Frontal cortex (tissue), 4 donors: ENCODE measurements around the gene LDB3. TPM values are rescaled to one million over a fixed set of nuclear protein-coding genes. Genes with fewer than 3 reads are reported as not detected.
A peak's percentile ranks its signal among the peaks of the same experiment; 100 is the strongest.
"Not testable (repeated sequence)": the region's sequence is repeated elsewhere in the genome, so short reads cannot be mapped to it uniquely, and the experiment has no call there.

Experiments used
- DNase-seq, 2 donors: peaks; one replicate each; pipeline ENCODE4 v3.0.0; 2012; ENCODE audit warnings: low spot score in 2 of 2
- FAIRE-seq: peaks from 2 replicates; lab custom pipeline; 2012; peaks lifted over from hg19 to GRCh38; lab: Jason Lieb, UNC
- total RNA-seq: library from RNA; depleted of rRNA; stranded (reverse); fragments of >200 nt; gene quantifications from one replicate; pipeline ENCODE4 v1.2.3, GENCODE V29; 2014
- donor health status: control.
- donor health status: control.
- donor health status: control.

LDB3 gene
- under 0.01 TPM for total RNA-seq

GRCh38 chr10:86668297-86669165 is at the start of gene LDB3:
Gene LDB3 (plus strand): TSS chr10:86668511. CDS start chr10:86668692, 181 bp downstream.
- FAIRE-seq, result no peak
- DNase-seq, result no peak

- no peak for FAIRE-seq
- DNase-seq, result no peak
These were observed 40.0 kb upstream of the LDB3 start for GRCh38 chr10:86628311-86628710.

- FAIRE-seq (no peak), DNase-seq (no peak)
These were observed 38.2 kb upstream of the LDB3 start for GRCh38 chr10:86630079-86630478.

GRCh38 chr10:86632009-86632800 is 36.1 kb upstream of the LDB3 start:
- DNase-seq (peak in 1 of 2 donors; percentile 48), FAIRE-seq (no peak)

GRCh38 chr10:86632951-86633350 is 35.4 kb upstream of the LDB3 start:
- FAIRE-seq (no peak), DNase-seq (no peak)

- DNase-seq, result no peak
- no peak for FAIRE-seq
These were observed 32.9 kb upstream of the LDB3 start for GRCh38 chr10:86635402-86635801.

- DNase-seq (no peak), FAIRE-seq (no peak)
These were observed 32.0 kb upstream of the LDB3 start for GRCh38 chr10:86636311-86636710.

GRCh38 chr10:86642021-86642420 is 26.3 kb upstream of the LDB3 start:
- DNase-seq (no peak), FAIRE-seq (peak; percentile 90)

GRCh38 chr10:86642499-86642898 is 25.8 kb upstream of the LDB3 start:
- FAIRE-seq (no peak), DNase-seq (no peak)

GRCh38 chr10:86644152-86644793 is 24.0 kb upstream of the LDB3 start:
- FAIRE-seq, result no peak
- DNase-seq, result no peak

GRCh38 chr10:86644794-86645445 is 23.4 kb upstream of the LDB3 start:
- DNase-seq (no peak), FAIRE-seq (no peak)

GRCh38 chr10:86645621-86646165 is 22.6 kb upstream of the LDB3 start:
- not testable (repeated sequence) for DNase-seq, FAIRE-seq

GRCh38 chr10:86646532-86646931 is 21.8 kb upstream of the LDB3 start:
- DNase-seq (no peak), FAIRE-seq (no peak)

GRCh38 chr10:86646933-86647332 is 21.4 kb upstream of the LDB3 start:
- DNase-seq (no peak), FAIRE-seq (no peak)

GRCh38 chr10:86647773-86648703 is 20.3 kb upstream of the LDB3 start:
- DNase-seq (no peak), FAIRE-seq (no peak)

GRCh38 chr10:86648704-86649427 is 19.4 kb upstream of the LDB3 start:
- FAIRE-seq (no peak), DNase-seq (peak in 1 of 2 donors; percentile 19)

GRCh38 chr10:86649471-86650150 is 18.7 kb upstream of the LDB3 start:
- DNase-seq (peak in 1 of 2 donors; percentile 4), FAIRE-seq (no peak)
